MM.1S (cell line): ENCODE results near the gene PANK2.

Experiments
- CTCF ChIP-seq: fragments of 300-600 bp; sonication (generic); IDR thresholded peaks from 2 replicates; pipeline ENCODE4 v1.5.1; 2016; ENCODE audit warnings: antibody characterized with exemption, low read length, mixed read lengths
- EZH2 ChIP-seq: fragments of 300-600 bp; sonication (generic); optimal IDR thresholded peaks from 2 replicates; pipeline ENCODE3; 2017; ENCODE audit warnings: low read depth, mild to moderate bottlenecking, antibody characterized with exemption, low read length, mixed read lengths
- EZH2phosphoT487 ChIP-seq: fragments of 300-600 bp; sonication (generic); IDR thresholded peaks from 2 replicates; pipeline ENCODE4 v1.6.1; 2018; ENCODE audit warnings: antibody characterized with exemption, low read length

GRCh38 chr20:3843490-3843889 is 45.7 kb upstream of the PANK2 start:
- no peak for TF ChIP-seq EZH2phosphoT487
- TF ChIP-seq EZH2 = no peak
- no peak for TF ChIP-seq CTCF
